Stomach (tissue), 9 donors: ENCODE measurements around the gene LRSAM1. TPM values are rescaled to one million over a fixed set of nuclear protein-coding genes. Genes with fewer than 3 reads are reported as not detected.

Experiments used
- DNase-seq, 2 donors: peaks; one replicate each; pipeline versions ENCODE4 v3.0.0 to v3.0.0-alpha.2; 2013 to 2019
- H3K27ac ChIP-seq, 5 donors: fragments of 200-600 bp in 4 of 5; sonication (generic) in 4 of 5; one replicate each; pipeline ENCODE4 v1.5.1; 2013 to 2019; ENCODE audit warnings: mild to moderate bottlenecking in 1 of 5, moderate library complexity in 1 of 5
- H3K27me3 ChIP-seq, 3 donors: fragments of 200-600 bp; sonication (generic); one replicate each; pipeline ENCODE4 v1.5.1; 2017 to 2019; ENCODE audit warnings: mixed run types in 1 of 3
- H3K36me3 ChIP-seq, 4 donors: fragments of 200-600 bp; sonication (generic); 1 replicate in 3 of 4; 2 replicates in 1 of 4; pipeline ENCODE4 v1.5.1; 2016 to 2019
- H3K4me1 ChIP-seq, 4 donors: fragments of 200-600 bp; sonication (generic); one replicate each; pipeline ENCODE4 v1.5.1; 2016 to 2019
- H3K4me3 ChIP-seq, 4 donors: fragments of 200-600 bp; sonication (generic) in 3 of 4; one replicate each; pipeline ENCODE4 v1.5.1; 2016 to 2019; ENCODE audit warnings: mild to moderate bottlenecking in 1 of 4
- H3K9me3 ChIP-seq, 4 donors: fragments of 200-600 bp; sonication (generic); one replicate each; pipeline ENCODE4 v1.5.1; 2016 to 2019
- CTCF ChIP-seq, 7 experiments: fragments of 450-650 bp in 4 of 7; fragments of 200-600 bp in 3 of 7; sonication (generic) in 3 of 7; IDR thresholded peaks; one replicate each; pipeline ENCODE4 v1.5.1; 2016 to 2019; ENCODE audit warnings: antibody characterized with exemption in 7 of 7, control low read depth in 2 of 7, mild to moderate bottlenecking in 1 of 7
- EP300 ChIP-seq: sonication (generic); formaldehyde crosslinking; IDR thresholded peaks from one replicate; pipeline ENCODE4 v1.6.1; 2017; ENCODE audit warnings: antibody characterized with exemption
- POLR2A ChIP-seq, 4 donors: fragments of 450-650 bp; IDR thresholded peaks; one replicate each; pipeline ENCODE4 v1.6.1; 2016; ENCODE audit warnings: antibody characterized with exemption in 4 of 4, control low read depth in 2 of 4, mild to moderate bottlenecking in 1 of 4, moderate library complexity in 1 of 4
- POLR2AphosphoS5 ChIP-seq, 3 donors: sonication (generic); formaldehyde crosslinking; IDR thresholded peaks; one replicate each; pipeline ENCODE4 v1.6.1; 2016; ENCODE audit warnings: antibody characterized with exemption in 3 of 3
- WGBS, 5 donors: extraction: QIAGEN DNeasy Blood & Tissue Kit in 3 of 5; methylation state at CpG; one replicate each; pipeline versions ENCODE4 v1.1.5 to v1.1.7; 2013 to 2018; 5-methylcytosine and 5-hydroxymethylcytosine counted together
- intact Hi-C: fragments of 100-400 bp; cut with DNase I; formaldehyde crosslinking; loops from one replicate; pipeline ENCODE4 v1.15.1; 2023; ENCODE audit warnings: low total_unique reads
- polyA plus RNA-seq, 3 donors: library from polyadenylated mRNA; stranded (reverse); fragments of 200-250 nt; gene quantifications; one replicate each; pipeline ENCODE4 v1.2.3, GENCODE V29; 2013
- total RNA-seq, 5 donors: library from RNA; depleted of rRNA; stranded (reverse); fragments of >200 nt; gene quantifications; one replicate each; pipeline versions ENCODE4 v1.1.0 to v1.2.3, GENCODE V29; 2014 to 2016
- donor health status: healthy with polysubstance abuse.
- donor health status: Bipolar disorder and iron deficiency.
- donor health status: healthy.

Gene LRSAM1
- total and polyA plus RNA-seq, 8 donors = 7.2 to 138 (median 14.0) TPM

GRCh38 chr9:127415141-127415540 lies 36.2 kb upstream of the LRSAM1 start:
- 71 to 93% (median 85%) methylated on average over 4 of the region's 4 CpGs for WGBS, 5 donors

GRCh38 chr9:127415657-127416056 lies 35.7 kb upstream of the LRSAM1 start:
- H3K27me3 ChIP-seq = no peaks in the 10 kb centered on the region
- no peak overlapping the region for H3K4me3 ChIP-seq
- peaks cover 0 to 3% (median 0%) of the 10 kb centered on the region in 4 donors for H3K36me3 ChIP-seq
- TF ChIP-seq POLR2AphosphoS5 (IDR thresholded peaks at IDR 0.05) = peak in 2 of 3 donors; percentile 33 to 65
- no peak for TF ChIP-seq CTCF (IDR thresholded peaks at IDR 0.05)
- peak; percentile 28 for TF ChIP-seq EP300
- TF ChIP-seq POLR2A (IDR thresholded peaks at IDR 0.05) = no peak
- WGBS, 5 donors = 64 to 86% (median 75%) methylated on average over 1 of the region's 1 CpG
- intact Hi-C loops = loop anchor here (10.0 kb wide), 1 partner anchor 191 kb away; no protein-coding TSS in a partner anchor
- peak overlapping the region in 3 of 5 donors; percentile 32 to 82 (median 63) for H3K27ac ChIP-seq
- no peak for DNase-seq
- H3K4me1 ChIP-seq = peaks cover 0 to 44% (median 10%) of the 10 kb centered on the region in 4 donors
- H3K9me3 ChIP-seq = no peaks in the 10 kb centered on the region

More at GRCh38 chr9:127415141-127415540, 36.2 kb upstream of the LRSAM1 start:
- peaks cover 0 to 39% (median 10%) of the 10 kb centered on the region in 4 donors for H3K4me1 ChIP-seq
- H3K9me3 ChIP-seq = no peaks in the 10 kb centered on the region
- H3K36me3 ChIP-seq = peaks cover 0 to 3% (median 0%) of the 10 kb centered on the region in 4 donors
- H3K27ac ChIP-seq = peak overlapping the region in 3 of 5 donors; percentile 32 to 82 (median 63)
- no peaks in the 10 kb centered on the region for H3K27me3 ChIP-seq
- H3K4me3 ChIP-seq = no peak overlapping the region
- intact Hi-C loops = loop anchor here (10.0 kb wide), 1 partner anchor 190 kb away; no protein-coding TSS in a partner anchor
- TF ChIP-seq POLR2AphosphoS5 (IDR thresholded peaks at IDR 0.05) (no peak), POLR2A (IDR thresholded peaks at IDR 0.05) (no peak), EP300 (no peak), CTCF (IDR thresholded peaks at IDR 0.05) (no peak)
- no peak for DNase-seq

- WGBS, 5 donors = 64 to 81% (median 70%) methylated on average over 15 of the region's 15 CpGs
- no peaks in the 10 kb centered on the region for H3K27me3 ChIP-seq
- intact Hi-C loops = loop anchor here (10.0 kb wide), 1 partner anchor 193 kb away; no protein-coding TSS in a partner anchor
- no peak for DNase-seq
- H3K36me3 ChIP-seq = peaks cover 0 to 3% (median 0%) of the 10 kb centered on the region in 4 donors
- H3K4me3 ChIP-seq = no peak overlapping the region
- TF ChIP-seq CTCF (IDR thresholded peaks at IDR 0.05) (no peak), POLR2AphosphoS5 (IDR thresholded peaks at IDR 0.05) (peak in 1 of 3 donors; percentile 24), EP300 (no peak), POLR2A (IDR thresholded peaks at IDR 0.05) (no peak)
- peak overlapping the region in 2 of 5 donors; percentile 41 to 71 for H3K27ac ChIP-seq
- H3K9me3 ChIP-seq = no peaks in the 10 kb centered on the region
- peaks cover 8 to 62% (median 17%) of the 10 kb centered on the region in 4 donors for H3K4me1 ChIP-seq
These were observed 33.9 kb upstream of the LRSAM1 start for GRCh38 chr9:127417131-127418036.

- H3K36me3 ChIP-seq = peaks cover 0 to 3% (median 0%) of the 10 kb centered on the region in 4 donors
- WGBS, 5 donors = 57 to 77% (median 59%) methylated on average over 6 to 12 of the region's 12 CpGs
- peaks cover 15 to 68% (median 24%) of the 10 kb centered on the region in 4 donors for H3K4me1 ChIP-seq
- no peaks in the 10 kb centered on the region for H3K9me3 ChIP-seq
- no peak overlapping the region for H3K4me3 ChIP-seq
- intact Hi-C loops = loop anchor here (10.0 kb wide), 1 partner anchor 193 kb away; no protein-coding TSS in a partner anchor
- no peak for TF ChIP-seq CTCF (IDR thresholded peaks at IDR 0.05)
- no peak for TF ChIP-seq EP300
- TF ChIP-seq POLR2A (IDR thresholded peaks at IDR 0.05) = no peak
- TF ChIP-seq POLR2AphosphoS5 (IDR thresholded peaks at IDR 0.05) = no peak
- no peaks in the 10 kb centered on the region for H3K27me3 ChIP-seq
- DNase-seq = peak in 1 of 2 donors; percentile 53
- peak overlapping the region in 1 of 5 donors; percentile 71 for H3K27ac ChIP-seq
These were observed 33.3 kb upstream of the LRSAM1 start for GRCh38 chr9:127418037-127418471.
